HepG2 (cell line): ENCODE results near the gene CAT.

ENCODE experiments used
- ARID2 ChIP-seq: sonication (generic); formaldehyde crosslinking; IDR thresholded peaks from 2 replicates; pipeline ENCODE4 v1.8.1; 2022; ENCODE audit warnings: mild to moderate bottlenecking, missing genetic modification reagents, borderline replicate concordance
- BRCA1 ChIP-seq: sonication (generic); formaldehyde crosslinking; IDR thresholded peaks from 2 replicates; pipeline ENCODE4 v1.4.0; 2020; ENCODE audit warnings: missing genetic modification reagents
- CTCF ChIP-seq: sonication (generic); formaldehyde crosslinking; IDR thresholded peaks from 2 replicates; pipeline ENCODE4 v1.5.0; 2020; ENCODE audit warnings: mild to moderate bottlenecking, missing genetic modification reagents, moderate library complexity
- FOSL2 ChIP-seq: sonication (generic); formaldehyde crosslinking; IDR thresholded peaks from 2 replicates; pipeline ENCODE4 v1.4.0; 2020; ENCODE audit warnings: missing genetic modification reagents
- FOXM1 ChIP-seq: sonication (generic); formaldehyde crosslinking; IDR thresholded peaks from 2 replicates; pipeline ENCODE4 v1.5.0; 2020; ENCODE audit warnings: missing genetic modification reagents
- HCFC1 ChIP-seq: fragments of 150-350 bp; IDR thresholded peaks from 2 replicates; pipeline ENCODE4 v1.6.1; 2014; ENCODE audit warnings: low read depth, low read length
- KLF11 ChIP-seq: IDR thresholded peaks from 2 replicates; pipeline ENCODE4 v1.6.1; 2016; ENCODE audit warnings: missing compliant biosample characterization
- PRPF4 ChIP-seq: fragments of 200-400 bp; formaldehyde crosslinking; IDR thresholded peaks from 2 replicates; pipeline ENCODE4 v1.6.1; 2016; ENCODE audit warnings: low read length, low read depth; ENCODE audit not compliant: poor library complexity, severe bottlenecking
- SIN3B ChIP-seq: fragments of 150-350 bp; IDR thresholded peaks from 2 replicates; pipeline ENCODE4 v1.6.1; 2014; ENCODE audit warnings: low read length
- ZNF138 ChIP-seq: sonication (generic); formaldehyde crosslinking; IDR thresholded peaks from 2 replicates; pipeline ENCODE4 v1.5.0; 2020; ENCODE audit warnings: mild to moderate bottlenecking, low read depth, missing genetic modification reagents
- ZNF615 ChIP-seq: sonication (generic); formaldehyde crosslinking; IDR thresholded peaks from 2 replicates; pipeline ENCODE4 v1.5.0; 2020; ENCODE audit warnings: mild to moderate bottlenecking, missing genetic modification reagents, borderline replicate concordance
- ZNF792 ChIP-seq: IDR thresholded peaks from 2 replicates; pipeline ENCODE4 v1.6.1; 2016
- TF ChIP-seq, protein P1 (sequence below): sonication (generic); formaldehyde crosslinking; IDR thresholded peaks from 2 replicates; pipeline ENCODE4 v1.4.0; 2020; ENCODE audit warnings: missing genetic modification reagents, mild to moderate bottlenecking, borderline replicate concordance
- TF ChIP-seq, protein P2 (sequence below): sonication (generic); formaldehyde crosslinking; IDR thresholded peaks from 2 replicates; pipeline ENCODE4 v1.4.0; 2020; ENCODE audit warnings: missing genetic modification reagents

DNA sequence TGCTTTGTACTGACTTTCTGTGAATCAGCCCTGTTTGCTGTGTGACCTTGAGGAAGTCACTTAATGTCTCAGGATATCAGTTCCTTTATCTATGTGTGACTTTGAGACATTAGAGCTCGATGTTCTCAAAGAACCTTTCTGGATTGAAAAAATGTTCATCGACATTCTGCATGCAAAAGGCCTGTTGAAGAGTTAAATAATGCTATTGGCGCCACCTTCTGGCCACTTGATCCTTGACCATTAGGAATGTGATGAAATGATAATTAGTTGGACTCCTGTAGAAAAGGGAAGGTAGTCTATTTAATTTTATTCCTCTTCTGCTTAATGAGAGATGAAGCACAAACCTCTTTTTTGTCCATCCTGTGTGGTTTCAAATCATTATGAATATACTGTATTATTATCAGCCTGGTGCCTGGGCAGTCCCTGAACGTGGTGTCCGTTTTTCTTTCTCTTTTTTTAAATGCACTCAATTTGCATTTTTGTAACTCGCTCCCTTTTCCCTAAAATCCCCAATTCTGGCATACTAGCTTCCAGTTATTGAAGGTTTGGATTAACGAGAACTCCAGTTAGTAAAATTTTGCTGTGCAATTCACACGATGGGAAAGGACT, 54.2 kb downstream of the CAT start:
- TF ChIP-seq, protein P1, sequence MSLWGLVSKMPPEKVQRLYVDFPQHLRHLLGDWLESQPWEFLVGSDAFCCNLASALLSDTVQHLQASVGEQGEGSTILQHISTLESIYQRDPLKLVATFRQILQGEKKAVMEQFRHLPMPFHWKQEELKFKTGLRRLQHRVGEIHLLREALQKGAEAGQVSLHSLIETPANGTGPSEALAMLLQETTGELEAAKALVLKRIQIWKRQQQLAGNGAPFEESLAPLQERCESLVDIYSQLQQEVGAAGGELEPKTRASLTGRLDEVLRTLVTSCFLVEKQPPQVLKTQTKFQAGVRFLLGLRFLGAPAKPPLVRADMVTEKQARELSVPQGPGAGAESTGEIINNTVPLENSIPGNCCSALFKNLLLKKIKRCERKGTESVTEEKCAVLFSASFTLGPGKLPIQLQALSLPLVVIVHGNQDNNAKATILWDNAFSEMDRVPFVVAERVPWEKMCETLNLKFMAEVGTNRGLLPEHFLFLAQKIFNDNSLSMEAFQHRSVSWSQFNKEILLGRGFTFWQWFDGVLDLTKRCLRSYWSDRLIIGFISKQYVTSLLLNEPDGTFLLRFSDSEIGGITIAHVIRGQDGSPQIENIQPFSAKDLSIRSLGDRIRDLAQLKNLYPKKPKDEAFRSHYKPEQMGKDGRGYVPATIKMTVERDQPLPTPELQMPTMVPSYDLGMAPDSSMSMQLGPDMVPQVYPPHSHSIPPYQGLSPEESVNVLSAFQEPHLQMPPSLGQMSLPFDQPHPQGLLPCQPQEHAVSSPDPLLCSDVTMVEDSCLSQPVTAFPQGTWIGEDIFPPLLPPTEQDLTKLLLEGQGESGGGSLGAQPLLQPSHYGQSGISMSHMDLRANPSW (CRISPR knock-in tag): no peak
- TF ChIP-seq HCFC1: no peak
- peak; percentile 80 for TF ChIP-seq CTCF (CRISPR knock-in tag)
- TF ChIP-seq, protein P2, sequence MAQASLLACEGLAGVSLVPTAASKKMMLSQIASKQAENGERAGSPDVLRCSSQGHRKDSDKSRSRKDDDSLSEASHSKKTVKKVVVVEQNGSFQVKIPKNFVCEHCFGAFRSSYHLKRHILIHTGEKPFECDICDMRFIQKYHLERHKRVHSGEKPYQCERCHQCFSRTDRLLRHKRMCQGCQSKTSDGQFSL: no peak
- TF ChIP-seq SIN3B: no peak
- no peak for TF ChIP-seq ZNF792 (CRISPR knock-in tag)
- no peak for TF ChIP-seq ZNF138 (CRISPR knock-in tag)
- no peak for TF ChIP-seq ARID2 (CRISPR knock-in tag)
- no peak for TF ChIP-seq KLF11 (CRISPR knock-in tag)
- no peak for TF ChIP-seq FOXM1 (CRISPR knock-in tag)
- no peak for TF ChIP-seq FOSL2 (CRISPR knock-in tag)
- TF ChIP-seq PRPF4: no peak
- TF ChIP-seq ZNF615: no peak
- TF ChIP-seq BRCA1 (CRISPR knock-in tag): no peak
